Prostate gland (tissue), 2 donors: ENCODE data around the gene RNU1-3. TPM values are rescaled to one million over a fixed set of nuclear protein-coding genes. Genes with fewer than 3 reads are reported as not detected.
"Not testable (repeated sequence)": the region's sequence is repeated elsewhere in the genome, so short reads cannot be mapped to it uniquely, and the experiment has no call there.

Source experiments
- DNase-seq: peaks from one replicate; pipeline ENCODE4 v3.0.0-alpha.2; 2019; ENCODE audit warnings: low spot score
- H3K27ac ChIP-seq, 2 donors: fragments of 200-600 bp; sonication (generic); 2 replicates each; pipeline ENCODE4 v1.5.1; 2017 to 2019
- H3K27me3 ChIP-seq: fragments of 200-600 bp; sonication (generic); replicated peaks from 2 replicates; pipeline ENCODE4 v1.5.1; 2019; ENCODE audit not compliant: insufficient read depth
- H3K36me3 ChIP-seq, 2 donors: fragments of 200-600 bp; sonication (generic); 1 replicate in 1 of 2; 2 replicates in 1 of 2; pipeline versions ENCODE4 v1.5.1 to v1.8.1; 2017 to 2019
- H3K4me1 ChIP-seq: fragments of 200-600 bp; sonication (generic); replicated peaks from 2 replicates; pipeline ENCODE4 v1.5.1; 2019
- H3K4me3 ChIP-seq, 2 donors: fragments of 200-600 bp; sonication (generic); 2 replicates each; pipeline ENCODE4 v1.5.1; 2017 to 2019
- H3K9me3 ChIP-seq: fragments of 200-600 bp; sonication (generic); 2 replicates; pipeline ENCODE4 v1.5.1; 2017
- CTCF ChIP-seq, 4 experiments: fragments of 200-600 bp in 2 of 4; fragments of 450-650 bp in 2 of 4; sonication (generic) in 2 of 4; IDR thresholded peaks; 1 replicate in 3 of 4; 2 replicates in 1 of 4; pipeline ENCODE4 v1.5.1; 2016 to 2019; ENCODE audit warnings: antibody characterized with exemption in 4 of 4, mild to moderate bottlenecking in 2 of 4, moderate library complexity in 2 of 4
- POLR2A ChIP-seq: fragments of 450-650 bp; IDR thresholded peaks from one replicate; pipeline ENCODE4 v1.6.1; 2016; ENCODE audit warnings: antibody characterized with exemption, mild to moderate bottlenecking
- POLR2AphosphoS5 ChIP-seq: sonication (generic); formaldehyde crosslinking; IDR thresholded peaks from one replicate; pipeline ENCODE4 v1.6.1; 2017; ENCODE audit warnings: antibody characterized with exemption
- WGBS: methylation state at CpG from one replicate; pipeline ENCODE4 v1.1.5; 2018; 5-methylcytosine and 5-hydroxymethylcytosine counted together
- intact Hi-C: fragments of 100-400 bp; cut with DNase I; formaldehyde crosslinking; loops from one replicate; pipeline ENCODE4 v1.14.2; 2022
- total RNA-seq, 2 donors: library from RNA; depleted of rRNA; stranded (reverse); fragments of >200 nt; gene quantifications; one replicate each; pipeline ENCODE4 v1.1.0, GENCODE V29; 2016

The RNU1-3 gene
- total RNA-seq, 2 donors from 2014 or later = under 0.01 TPM

- Histone ChIP-seq H3K27me3 (no peaks in the 10 kb centered on the region), H3K4me3 (no peak overlapping the region), H3K27ac (no peak overlapping the region), H3K36me3 (peaks cover 24 to 41% of the 10 kb centered on the region in 2 donors), H3K4me1 (peaks cover 3% of the 10 kb centered on the region), H3K9me3 (no peaks in the 10 kb centered on the region)
- TF ChIP-seq CTCF (IDR thresholded peaks at IDR 0.05) = no peak
- no peak for TF ChIP-seq POLR2A
- TF ChIP-seq POLR2AphosphoS5 = no peak
- intact Hi-C loops = no loop called here
- DNase-seq = no peak
- WGBS = 90% methylated on average over 19 of the region's 19 CpGs
Measured at GRCh38 chr1:16628361-16629111, 38.2 kb downstream of the RNU1-3 start.

GRCh38 chr1:16626409-16626983, 40.3 kb downstream of the RNU1-3 start:
- H3K27ac ChIP-seq, DNase-seq, H3K27me3 ChIP-seq, H3K9me3 ChIP-seq, H3K4me3 ChIP-seq, intact Hi-C loops, H3K4me1 ChIP-seq: not testable (repeated sequence)
- H3K36me3 ChIP-seq = peaks cover 22 to 25% of the 10 kb centered on the region in 2 donors
- WGBS = 92% methylated on average over 15 of the region's 15 CpGs

GRCh38 chr1:16625497-16626408, 41.0 kb downstream of the RNU1-3 start:
- peaks cover 15 to 20% of the 10 kb centered on the region in 2 donors for H3K36me3 ChIP-seq
- no peak for TF ChIP-seq CTCF (IDR thresholded peaks at IDR 0.05)
- no peak for TF ChIP-seq POLR2AphosphoS5
- TF ChIP-seq POLR2A = no peak
- H3K9me3 ChIP-seq = no peaks in the 10 kb centered on the region
- no peak overlapping the region for H3K4me3 ChIP-seq
- 89% methylated on average over 25 of the region's 25 CpGs for WGBS
- H3K27me3 ChIP-seq = no peaks in the 10 kb centered on the region
- no peak overlapping the region for H3K27ac ChIP-seq
- no peak for DNase-seq
- intact Hi-C loops = no loop called here
- H3K4me1 ChIP-seq = peaks cover 4% of the 10 kb centered on the region

- H3K4me1 ChIP-seq, intact Hi-C loops, H3K27me3 ChIP-seq, H3K9me3 ChIP-seq, H3K4me3 ChIP-seq: not testable (repeated sequence)
- Histone ChIP-seq H3K27ac (peak overlapping the region in 1 of 2 donors; percentile 5), H3K36me3 (peaks cover 14 to 18% of the 10 kb centered on the region in 2 donors)
- peak; percentile 74 for DNase-seq
- TF ChIP-seq POLR2AphosphoS5 = peak; percentile 54
- 62% methylated on average over 27 of the region's 27 CpGs for WGBS
Measured at GRCh38 chr1:16623812-16624719, 42.7 kb downstream of the RNU1-3 start.

- 54% methylated on average over 7 of the region's 7 CpGs for WGBS
- Histone ChIP-seq H3K36me3 (peaks cover 12% of the 10 kb centered on the region in 2 donors), H3K27ac (peak overlapping the region in 1 of 2 donors; percentile 5)
- H3K4me1 ChIP-seq, H3K4me3 ChIP-seq, intact Hi-C loops, DNase-seq, H3K27me3 ChIP-seq, H3K9me3 ChIP-seq: not testable (repeated sequence)
Measured at GRCh38 chr1:16623337-16623736, 43.4 kb downstream of the RNU1-3 start.

- 89% methylated on average over 9 of the region's 9 CpGs for WGBS
- not testable (repeated sequence) for H3K4me3 ChIP-seq, H3K9me3 ChIP-seq, H3K27me3 ChIP-seq, H3K36me3 ChIP-seq, DNase-seq, H3K27ac ChIP-seq, H3K4me1 ChIP-seq
- intact Hi-C loops = loop anchor here (1.0 kb wide), 1 partner anchor 325 kb away; no protein-coding TSS in a partner anchor
Measured at GRCh38 chr1:16621681-16622315, 45.0 kb downstream of the RNU1-3 start.
